Testis (tissue), 3 donors: ENCODE results near the gene ARL6IP4. TPM values are rescaled to one million over a fixed set of nuclear protein-coding genes. Genes with fewer than 3 reads are reported as not detected.

Source experiments
- DNase-seq: peaks from one replicate; pipeline ENCODE4 v3.0.0-alpha.2; 2019
- H3K27ac ChIP-seq, 2 donors: fragments of 200-600 bp; sonication (generic); one replicate each; pipeline ENCODE4 v1.5.1; 2019
- H3K27me3 ChIP-seq: fragments of 200-600 bp; sonication (generic); one replicate; pipeline ENCODE4 v1.5.1; 2019
- H3K36me3 ChIP-seq: fragments of 200-600 bp; sonication (generic); one replicate; pipeline ENCODE4 v1.5.1; 2017; ENCODE audit warnings: low read depth; ENCODE audit errors: missing control alignments
- H3K4me1 ChIP-seq: fragments of 200-600 bp; sonication (generic); one replicate; pipeline ENCODE4 v1.5.1; 2019
- H3K4me3 ChIP-seq, 2 donors: fragments of 200-600 bp; sonication (generic); one replicate each; pipeline ENCODE4 v1.5.1; 2017 to 2019
- H3K9me3 ChIP-seq: fragments of 200-600 bp; sonication (generic); one replicate; pipeline ENCODE4 v1.5.1; 2017
- CTCF ChIP-seq, 3 experiments: fragments of 450-650 bp in 2 of 3; fragments of 200-600 bp in 1 of 3; sonication (generic) in 1 of 3; IDR thresholded peaks; one replicate each; pipeline ENCODE4 v1.5.1; 2016 to 2019; ENCODE audit warnings: antibody characterized with exemption in 3 of 3, mild to moderate bottlenecking in 2 of 3, moderate library complexity in 1 of 3
- POLR2A ChIP-seq: fragments of 450-650 bp; IDR thresholded peaks from one replicate; pipeline ENCODE4 v1.6.1; 2017; ENCODE audit warnings: antibody characterized with exemption, mild to moderate bottlenecking, moderate library complexity
- WGBS, 2 donors: methylation state at CpG; one replicate each; pipeline ENCODE4 v1.1.5; 2018; 5-methylcytosine and 5-hydroxymethylcytosine counted together
- intact Hi-C: fragments of 100-400 bp; cut with DNase I; formaldehyde crosslinking; loops from one replicate; pipeline ENCODE4 v1.15.1; 2023; ENCODE audit warnings: low total_unique reads
- polyA plus RNA-seq: library from polyadenylated mRNA; stranded (reverse); fragments of 350-450 nt; fragmentation: Illumina TruSeq; extraction: RNeasy Lipid Tissue Mini Kit (QIAGEN cat#74804); gene quantifications from one replicate; pipeline ENCODE4 v1.2.3, GENCODE V29; 2014; ENCODE audit warnings: low read depth, low replicate concordance; ENCODE audit not compliant: insufficient read depth
- total RNA-seq, 2 donors: library from RNA; depleted of rRNA; stranded (reverse); fragments of >200 nt; gene quantifications; one replicate each; pipeline ENCODE4 v1.2.3, GENCODE V29; 2016

ARL6IP4 gene
- total and polyA plus RNA-seq, 3 donors from 2014 or later: 169 to 210 (median 190) TPM

GRCh38 chr12:123003257-123003656, 22.8 kb downstream of the ARL6IP4 start:
- 84% methylated on average over 6 of the region's 6 CpGs for WGBS, 2 donors
- no peak for TF ChIP-seq POLR2A
- no peak for TF ChIP-seq CTCF (IDR thresholded peaks at IDR 0.05)
- no peaks in the 10 kb centered on the region for H3K9me3 ChIP-seq
- DNase-seq: no peak
- no peak overlapping the region for H3K27ac ChIP-seq
- no peak overlapping the region for H3K4me3 ChIP-seq
- intact Hi-C loops: no loop called here
- no peaks in the 10 kb centered on the region for H3K4me1 ChIP-seq
- no peaks in the 10 kb centered on the region for H3K27me3 ChIP-seq
- no peaks in the 10 kb centered on the region for H3K36me3 ChIP-seq

- TF ChIP-seq POLR2A (no peak), CTCF (IDR thresholded peaks at IDR 0.05) (no peak)
- H3K27me3 ChIP-seq: no peaks in the 10 kb centered on the region
- no peaks in the 10 kb centered on the region for H3K9me3 ChIP-seq
- H3K4me1 ChIP-seq: no peaks in the 10 kb centered on the region
- no peak overlapping the region for H3K27ac ChIP-seq
- no peak for DNase-seq
- H3K36me3 ChIP-seq: no peaks in the 10 kb centered on the region
- intact Hi-C loops: no loop called here
- WGBS, 2 donors: 83 to 89% methylated on average over 7 to 14 of the region's 14 CpGs
- H3K4me3 ChIP-seq: no peak overlapping the region
These were observed 23.8 kb downstream of the ARL6IP4 start for GRCh38 chr12:123004287-123004686.

GRCh38 chr12:123005081-123005626, 24.7 kb downstream of the ARL6IP4 start:
- no peak overlapping the region for H3K27ac ChIP-seq
- H3K4me3 ChIP-seq: no peak overlapping the region
- no peaks in the 10 kb centered on the region for H3K9me3 ChIP-seq
- no peaks in the 10 kb centered on the region for H3K27me3 ChIP-seq
- TF ChIP-seq POLR2A: no peak
- no peak for TF ChIP-seq CTCF (IDR thresholded peaks at IDR 0.05)
- DNase-seq: no peak
- no peaks in the 10 kb centered on the region for H3K4me1 ChIP-seq
- no peaks in the 10 kb centered on the region for H3K36me3 ChIP-seq
- whole genome bisulfite sequencing, 2 donors: 92 to 93% methylated on average over 12 to 22 of the region's 22 CpGs
- intact Hi-C loops: no loop called here

GRCh38 chr12:123006977-123007376, 26.5 kb downstream of the ARL6IP4 start:
- H3K9me3 ChIP-seq: no peaks in the 10 kb centered on the region
- no peak overlapping the region for H3K4me3 ChIP-seq
- H3K27me3 ChIP-seq: no peaks in the 10 kb centered on the region
- WGBS, 2 donors: 82 to 89% methylated on average over 12 of the region's 12 CpGs
- DNase-seq: no peak
- no peaks in the 10 kb centered on the region for H3K36me3 ChIP-seq
- no peaks in the 10 kb centered on the region for H3K4me1 ChIP-seq
- H3K27ac ChIP-seq: no peak overlapping the region
- no peak for TF ChIP-seq CTCF (IDR thresholded peaks at IDR 0.05)
- TF ChIP-seq POLR2A: no peak
- intact Hi-C loops: no loop called here

- no peak overlapping the region for H3K27ac ChIP-seq
- intact Hi-C loops: no loop called here
- TF ChIP-seq POLR2A (no peak), CTCF (IDR thresholded peaks at IDR 0.05) (no peak)
- H3K4me3 ChIP-seq: no peak overlapping the region
- no peaks in the 10 kb centered on the region for H3K27me3 ChIP-seq
- no peaks in the 10 kb centered on the region for H3K4me1 ChIP-seq
- 92 to 93% methylated on average over 1 of the region's 1 CpG for WGBS, 2 donors
- no peak for DNase-seq
- H3K9me3 ChIP-seq: no peaks in the 10 kb centered on the region
- no peaks in the 10 kb centered on the region for H3K36me3 ChIP-seq
These were observed 29.6 kb downstream of the ARL6IP4 start for GRCh38 chr12:123010110-123010509.
